CD4-positive, alpha-beta T cell treated with Interferon gamma for 1 hour (primary cell): ENCODE measurements around the gene DNAH3.
"Not testable (repeated sequence)": the region's sequence is repeated elsewhere in the genome, so short reads cannot be mapped to it uniquely, and the experiment has no call there.

Experiments
- DNase-seq: peaks from one replicate; pipeline ENCODE4 v3.0.0-alpha.2; 2020

Gene DNAH3

DNA sequence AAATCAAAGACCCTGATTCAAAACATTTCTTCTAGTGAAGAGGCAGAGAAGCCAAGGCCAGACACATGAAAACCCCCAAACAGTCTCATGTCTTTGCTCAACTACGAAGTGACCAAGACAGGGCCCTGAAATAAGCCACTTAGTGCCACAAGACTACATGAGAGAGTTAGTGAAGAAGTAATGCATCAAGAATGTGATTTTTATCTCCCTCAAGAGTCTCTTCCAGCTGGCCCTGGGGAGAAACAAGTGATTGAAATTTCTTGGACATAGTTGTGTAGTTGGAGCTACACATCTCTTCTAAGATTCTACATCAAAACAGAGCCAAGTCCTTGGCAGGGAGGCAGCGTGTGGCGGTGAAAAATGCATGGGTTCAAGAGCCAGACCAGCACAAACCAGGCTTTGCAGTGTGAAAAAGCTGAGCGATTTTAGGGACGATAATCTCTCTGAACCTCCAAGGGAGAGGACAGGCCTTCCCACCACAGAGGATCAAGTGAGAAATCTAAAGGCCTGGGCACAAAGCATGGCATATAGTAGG, 219.5 kb downstream of the DNAH3 start:
- no peak for DNase-seq

DNA sequence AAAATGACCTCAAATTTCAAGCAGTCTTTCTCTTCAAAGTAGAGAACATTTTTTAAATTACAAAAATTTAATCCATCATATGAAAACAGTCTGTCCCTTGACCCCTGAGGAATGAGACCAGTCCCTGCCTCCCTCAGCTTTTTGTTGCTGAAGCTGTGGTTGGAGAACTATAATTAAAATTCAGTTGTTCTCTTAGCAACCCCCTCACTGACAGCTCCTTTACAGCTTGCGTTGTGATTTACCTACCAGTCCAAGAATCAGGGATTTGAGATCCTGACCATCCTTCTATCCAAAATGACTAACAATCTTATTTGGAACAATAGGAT, 220.3 kb downstream of the DNAH3 start:
- DNase-seq: no peak

DNA sequence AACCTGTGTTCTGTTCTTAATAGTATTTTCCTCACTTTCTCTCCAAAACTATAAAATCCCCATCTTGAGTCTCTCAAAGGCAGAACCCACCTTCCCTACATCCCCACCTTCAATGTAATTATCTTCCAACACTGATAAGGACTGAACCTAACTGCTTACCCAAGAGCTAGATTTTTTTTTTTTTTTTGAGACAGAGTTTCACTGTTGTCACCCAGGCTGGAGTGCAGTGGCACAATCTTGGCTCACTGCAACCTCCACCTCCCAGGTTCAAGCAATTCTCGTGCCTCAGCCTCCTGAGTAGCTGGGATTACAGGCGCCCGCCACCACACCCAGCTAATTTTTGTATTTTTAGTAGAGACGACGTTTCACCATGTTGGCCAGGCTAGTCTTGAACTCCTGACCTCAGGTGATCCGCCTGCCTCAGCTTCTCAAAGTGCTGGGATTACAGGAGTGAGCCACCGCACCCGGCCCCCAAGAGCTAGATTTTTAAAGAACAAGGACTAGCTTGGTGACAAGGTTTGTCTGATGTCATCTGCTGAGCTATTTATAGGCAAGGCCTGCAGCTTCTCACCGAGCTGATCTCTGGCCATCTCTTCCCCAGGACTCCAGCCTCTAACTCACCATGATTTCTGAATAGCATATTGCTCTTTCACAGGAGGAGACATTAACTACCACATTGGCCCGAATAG, 220.8 kb downstream of the DNAH3 start:
- DNase-seq: not testable (repeated sequence)

DNA sequence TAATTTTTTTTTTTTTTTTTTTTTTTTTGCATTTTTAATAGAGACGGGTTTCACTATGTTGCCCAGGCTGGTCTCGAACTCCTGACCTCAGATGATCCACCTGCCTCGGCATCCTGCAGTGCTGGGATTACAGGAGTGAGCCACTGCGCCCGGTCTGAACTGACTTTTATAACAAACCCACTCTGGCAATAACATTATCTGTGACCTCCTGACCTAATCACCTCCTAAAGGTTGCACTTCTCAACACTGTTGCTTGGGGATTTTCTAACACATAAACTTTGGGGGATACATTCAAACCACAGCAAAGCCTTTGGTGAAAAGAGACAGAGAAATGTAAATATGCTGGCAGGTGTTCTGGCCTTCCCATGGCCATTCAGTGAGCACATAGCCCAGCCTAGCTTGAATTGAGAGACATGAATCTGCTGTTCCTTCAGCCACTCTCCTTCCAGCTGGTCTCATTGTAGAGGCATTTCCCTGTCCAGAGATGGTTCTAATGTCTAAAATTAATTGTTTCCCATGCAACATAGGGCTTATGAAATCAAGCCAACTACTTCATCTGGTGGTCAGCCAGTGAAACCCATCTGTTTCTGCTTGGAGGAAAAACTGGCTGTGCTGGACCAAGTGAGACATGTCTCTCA, 221.8 kb downstream of the DNAH3 start:
- no peak for DNase-seq

DNA sequence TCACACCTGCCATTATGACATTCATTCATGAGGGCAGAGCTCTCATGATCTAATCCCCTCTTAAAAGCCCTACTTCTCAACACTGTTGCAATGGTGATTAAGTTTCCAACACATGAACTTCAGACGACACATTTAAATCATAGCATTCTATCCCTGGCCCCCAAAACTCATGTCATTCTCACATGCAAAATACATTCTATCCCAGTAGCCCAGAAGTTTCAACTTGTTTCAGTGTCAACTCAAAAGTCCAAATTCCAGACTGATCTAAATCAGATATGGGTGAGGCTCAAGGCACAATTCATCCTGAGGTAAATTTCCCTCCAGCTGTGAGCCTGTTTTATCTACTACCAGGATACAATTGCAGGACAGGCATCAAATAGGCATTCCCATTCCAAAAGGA, 224.9 kb downstream of the DNAH3 start:
- no peak for DNase-seq

DNA sequence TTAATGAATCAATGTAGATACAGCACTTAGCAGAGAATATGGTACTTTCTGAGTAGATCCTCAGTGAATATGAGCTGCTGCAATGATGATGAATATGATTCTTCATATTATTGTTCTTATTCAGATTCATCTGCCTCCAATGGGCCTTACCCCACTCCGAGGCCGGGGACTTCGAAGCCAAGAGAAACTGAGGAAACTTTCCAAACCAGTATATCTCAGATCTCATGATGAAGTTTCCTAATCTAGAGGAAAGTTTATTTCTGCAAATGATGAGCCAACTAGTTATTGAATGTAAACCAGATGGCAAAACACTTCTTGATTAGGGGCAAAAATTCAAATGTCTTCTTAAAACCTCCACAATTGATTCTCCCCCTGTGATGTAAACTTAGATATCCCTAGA, 226.8 kb downstream of the DNAH3 start:
- DNase-seq: no peak

DNA sequence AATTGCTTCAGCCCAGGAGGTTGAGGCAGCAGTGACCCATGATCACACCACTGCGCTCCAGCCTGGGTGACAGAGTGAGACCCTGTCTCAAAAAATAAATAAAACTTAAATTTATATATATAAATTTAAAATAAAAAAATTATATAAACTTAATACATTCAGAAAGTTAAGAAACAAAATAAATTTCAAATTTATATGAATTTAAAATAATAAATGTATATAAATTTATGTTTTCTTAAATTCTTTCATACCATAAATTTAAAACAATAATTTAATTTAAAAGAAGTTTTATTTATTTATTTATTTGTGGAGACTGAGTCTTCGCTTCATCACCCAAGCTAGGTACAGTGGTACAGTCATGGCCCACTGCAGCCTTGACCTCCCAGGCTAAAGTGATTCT, 229.8 kb downstream of the DNAH3 start:
- no peak for DNase-seq

DNA sequence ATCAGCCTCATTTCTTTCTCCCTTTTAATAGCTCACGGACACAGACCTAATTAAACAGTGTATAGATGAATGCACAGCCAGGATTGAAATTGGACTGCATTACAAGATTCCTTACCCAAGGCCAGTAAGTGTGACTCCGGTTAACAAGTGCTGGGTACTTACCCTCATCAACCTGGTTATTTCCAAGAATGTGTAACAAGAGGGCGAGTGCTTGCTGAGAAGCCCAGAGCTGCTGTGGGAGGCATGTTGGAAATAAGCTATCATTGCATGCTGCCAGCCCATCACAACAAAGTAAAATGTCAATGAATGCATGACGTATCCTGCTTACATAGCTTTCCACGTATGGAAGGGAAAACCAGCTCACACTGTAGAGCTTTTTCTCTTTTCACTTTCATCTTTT, 230.6 kb downstream of the DNAH3 start:
- DNase-seq: no peak

DNA sequence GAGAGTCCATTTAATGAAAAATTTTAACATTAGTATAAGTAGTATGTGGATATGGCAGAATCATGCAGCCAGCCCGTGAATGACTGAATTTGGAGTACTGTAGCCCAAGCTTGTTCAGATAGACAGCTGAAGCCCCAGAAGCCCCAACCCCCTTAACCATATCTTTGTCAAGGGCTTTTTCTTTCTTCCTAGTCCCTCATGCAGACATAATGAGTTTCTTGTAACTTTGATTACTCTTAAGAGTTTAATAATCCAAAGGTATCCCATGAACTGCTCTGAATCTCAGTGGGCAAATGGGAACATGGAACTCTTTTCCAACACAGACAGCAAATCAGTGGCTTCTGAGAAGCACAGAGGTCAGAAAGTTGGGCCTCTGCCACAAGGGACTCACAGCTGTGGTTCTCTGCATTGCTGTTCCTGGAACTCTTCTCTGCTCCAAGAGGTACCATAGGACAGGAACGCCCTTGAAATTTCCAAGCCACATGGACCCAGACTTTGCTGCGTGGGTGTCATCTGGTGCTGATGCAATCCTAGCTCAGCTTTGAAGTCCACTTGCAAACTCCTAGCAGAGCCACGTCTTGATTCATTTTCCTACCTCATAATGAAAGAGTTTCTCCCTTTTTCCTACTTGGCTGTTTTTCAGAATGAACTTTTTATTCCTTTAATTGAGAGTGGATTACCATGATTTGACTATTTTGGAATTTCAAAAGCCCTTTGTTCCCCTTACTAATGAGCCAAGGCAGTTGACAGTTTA, 232.0 kb downstream of the DNAH3 start:
- DNase-seq: no peak

DNA sequence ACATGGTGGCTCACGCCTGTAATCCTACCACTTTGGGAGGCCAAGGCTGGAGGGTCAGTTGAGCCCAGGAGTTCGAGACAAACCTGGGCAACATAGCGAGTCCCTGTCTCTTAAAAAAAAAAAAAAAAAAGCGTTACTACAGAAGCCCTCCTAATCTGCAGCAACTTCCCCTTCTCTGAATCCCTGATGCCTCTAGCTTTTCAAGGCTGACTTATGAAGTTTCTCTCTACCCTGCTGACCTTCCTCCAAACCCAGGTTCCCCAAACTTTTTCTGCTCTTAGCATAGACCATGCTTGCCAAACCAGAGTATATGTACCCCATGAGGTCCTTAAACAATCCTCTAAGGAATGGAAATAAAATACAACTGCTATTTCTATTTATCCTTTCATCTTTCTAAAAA, 233.7 kb downstream of the DNAH3 start:
- DNase-seq: no peak

DNA sequence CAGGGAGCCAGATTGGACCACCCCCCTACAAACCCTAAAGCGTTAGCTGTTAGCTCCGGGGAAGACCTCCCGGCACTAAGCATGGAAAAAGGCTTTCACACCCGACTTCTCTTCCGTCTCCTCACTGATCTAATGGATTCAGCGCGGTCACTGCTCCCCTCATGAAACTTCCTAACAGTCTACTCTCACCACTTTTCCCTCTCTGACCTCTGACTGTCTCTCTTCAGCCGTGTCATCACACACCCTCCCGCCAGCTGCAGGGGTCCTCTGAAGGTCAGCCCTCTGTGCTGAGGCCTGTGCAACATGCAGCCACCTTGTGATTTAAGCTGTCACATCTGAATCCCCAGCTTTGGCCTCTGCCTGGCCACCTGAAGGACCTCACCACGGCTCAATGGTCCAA, 234.4 kb downstream of the DNAH3 start:
- no peak for DNase-seq

DNA sequence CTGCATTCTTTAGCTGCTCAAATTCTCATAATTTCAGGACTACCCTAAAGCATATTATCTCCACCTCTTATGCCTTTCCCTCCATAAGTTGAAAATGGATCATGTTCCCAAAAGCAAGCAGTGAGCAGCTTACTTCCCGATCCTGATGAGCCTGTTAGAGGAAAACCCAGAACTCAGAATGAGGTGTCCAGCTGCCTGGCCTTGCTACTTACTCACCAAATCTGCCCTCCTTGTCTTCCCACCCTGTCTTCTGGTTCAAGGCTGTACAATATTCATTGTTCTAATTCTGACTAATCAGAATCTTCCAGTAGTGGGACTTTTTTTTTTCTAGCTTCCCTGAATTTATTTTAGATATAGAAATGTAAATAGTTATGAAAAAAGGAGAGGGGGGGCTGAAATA, 239.3 kb downstream of the DNAH3 start:
- DNase-seq: no peak

DNA sequence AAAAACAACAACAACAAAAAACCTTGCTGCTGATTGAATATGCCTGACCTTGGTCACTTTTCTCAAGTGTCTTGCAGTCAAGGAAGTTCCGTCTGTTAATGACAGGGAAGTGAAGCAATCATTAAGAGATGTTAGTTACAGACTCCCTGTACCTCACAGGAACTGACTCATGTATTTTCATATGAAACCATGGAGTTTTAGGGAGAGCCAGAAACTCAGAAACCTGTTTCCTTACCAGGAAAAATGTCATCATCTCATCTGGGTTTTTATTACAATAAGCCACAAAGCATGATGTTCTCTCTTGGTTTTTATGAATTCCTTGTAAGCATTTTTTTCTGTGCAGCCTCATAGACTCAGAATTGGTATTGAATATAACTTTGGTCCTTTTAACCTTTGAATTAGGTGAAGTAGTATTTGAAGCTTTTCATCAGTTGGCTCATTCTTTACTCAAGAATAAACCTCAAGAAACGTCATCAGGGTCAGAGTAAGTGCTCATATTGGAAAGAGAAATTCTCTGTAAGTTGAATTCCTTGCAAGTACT, 239.8 kb downstream of the DNAH3 start:
- no peak for DNase-seq

DNA sequence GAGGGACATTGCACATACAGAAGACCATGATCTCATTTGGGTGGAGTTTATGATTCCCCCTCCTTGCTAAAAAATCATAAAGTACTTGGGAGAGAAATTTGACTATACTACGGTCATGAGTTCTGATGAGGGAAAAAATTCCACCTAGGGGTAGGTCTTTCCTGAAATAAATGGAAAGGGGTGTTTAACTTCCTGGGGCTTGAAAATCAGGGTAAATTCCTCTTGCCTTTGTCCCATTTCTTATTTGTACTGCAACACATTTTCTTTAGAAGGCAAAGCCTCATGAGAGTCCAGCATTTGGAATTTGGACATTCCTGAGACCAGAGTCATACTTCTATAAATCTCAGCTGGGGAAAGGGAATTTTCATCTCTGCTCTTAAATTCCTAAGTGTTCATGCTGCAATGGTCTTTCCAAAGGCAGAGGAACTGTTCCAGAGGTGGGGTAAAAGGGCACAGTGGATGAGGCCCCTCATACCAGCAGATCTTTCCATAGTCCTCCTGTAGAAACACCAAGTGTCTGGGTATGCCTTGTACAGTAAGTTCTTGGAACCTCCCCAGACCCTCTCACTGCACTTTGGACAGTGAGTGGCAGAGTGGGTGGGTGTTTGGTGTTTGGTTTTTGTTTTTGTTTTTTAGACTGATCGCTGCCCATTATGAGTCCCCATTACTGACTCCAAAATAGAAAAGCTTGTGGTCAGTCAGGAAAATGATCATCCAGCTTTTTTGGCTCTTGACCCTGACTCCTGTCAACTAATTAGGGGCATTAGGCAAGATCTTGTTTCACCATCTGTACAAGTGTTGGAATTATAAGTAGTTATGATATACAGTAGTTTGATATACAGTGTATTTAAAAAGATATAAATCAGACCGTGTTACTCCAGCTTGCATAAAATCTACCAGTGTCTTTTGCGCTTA, 244.0 kb downstream of the DNAH3 start:
- DNase-seq: no peak

DNA sequence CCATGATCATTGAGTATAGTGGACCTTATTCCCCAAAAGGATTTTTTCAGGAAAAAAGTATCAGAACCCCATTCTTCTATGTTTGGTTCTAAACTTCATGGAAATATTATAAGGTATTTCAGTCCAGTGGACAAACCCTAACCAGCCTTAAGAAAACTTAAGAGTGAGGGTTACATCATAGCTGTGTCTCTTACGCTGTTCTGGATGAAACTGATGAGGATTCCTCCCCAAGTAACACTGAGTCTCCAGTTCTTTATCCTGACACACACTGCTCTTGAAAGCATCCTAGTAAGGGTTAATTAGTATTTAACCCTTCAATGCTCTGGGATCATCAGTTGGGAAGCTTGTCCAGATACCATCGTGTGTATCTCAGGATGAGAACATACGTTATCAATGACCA, 245.1 kb downstream of the DNAH3 start:
- no peak for DNase-seq

DNA sequence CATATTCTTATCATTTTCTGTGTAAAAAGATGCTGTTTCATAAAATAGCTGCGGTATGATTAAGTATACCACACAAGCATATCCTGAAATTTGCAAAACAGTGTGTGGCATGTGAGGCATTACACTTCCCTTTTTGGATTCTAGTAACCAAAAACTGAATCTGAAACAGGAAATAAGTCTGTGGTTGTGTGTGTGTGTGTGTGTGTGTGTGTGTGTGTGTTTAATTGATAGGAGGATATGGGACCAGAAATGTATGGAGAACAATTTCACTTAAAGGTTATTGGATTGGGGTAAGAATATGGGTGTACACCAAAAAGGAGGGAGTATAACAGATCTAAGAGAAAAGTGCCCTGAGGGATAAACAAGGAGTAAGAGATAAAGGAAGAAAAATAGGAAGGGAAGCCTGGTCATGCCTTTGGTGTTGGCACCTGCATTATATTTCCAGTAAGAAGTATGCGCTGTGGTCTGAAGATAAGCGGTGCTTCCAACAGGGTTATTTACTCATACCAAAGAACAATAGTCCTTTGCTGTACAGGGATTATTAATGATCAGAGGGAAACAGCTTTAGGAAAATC, 246.1 kb downstream of the DNAH3 start:
- DNase-seq: peak; percentile 30

DNA sequence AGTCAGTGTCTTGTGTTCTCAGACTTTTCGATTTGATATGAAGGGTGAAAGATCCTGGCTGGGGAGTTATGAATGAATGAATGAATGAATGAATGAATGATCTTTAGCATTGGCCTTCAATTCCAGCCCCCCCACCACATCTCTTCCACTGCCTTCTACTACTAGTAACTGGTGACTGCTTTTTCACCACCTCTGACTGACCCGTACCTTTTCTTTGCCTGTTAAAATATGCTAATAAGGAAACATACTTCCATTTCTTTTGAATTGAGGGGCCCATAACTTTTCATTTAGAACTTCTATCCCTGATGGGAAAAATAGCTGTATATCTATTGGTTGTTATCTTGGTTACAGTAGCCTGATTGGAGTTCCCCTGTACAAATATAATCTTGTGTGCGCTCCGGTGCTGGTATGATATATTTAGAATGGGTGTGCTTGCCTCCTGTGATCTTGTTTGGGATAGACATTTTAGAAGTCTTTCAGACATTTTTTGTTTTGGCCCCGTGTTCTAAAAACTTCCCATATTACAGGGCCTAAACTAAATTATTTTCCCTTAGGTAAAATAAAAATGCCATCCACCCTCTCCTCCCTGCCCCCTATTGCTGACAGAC, 246.6 kb downstream of the DNAH3 start:
- DNase-seq: no peak

DNA sequence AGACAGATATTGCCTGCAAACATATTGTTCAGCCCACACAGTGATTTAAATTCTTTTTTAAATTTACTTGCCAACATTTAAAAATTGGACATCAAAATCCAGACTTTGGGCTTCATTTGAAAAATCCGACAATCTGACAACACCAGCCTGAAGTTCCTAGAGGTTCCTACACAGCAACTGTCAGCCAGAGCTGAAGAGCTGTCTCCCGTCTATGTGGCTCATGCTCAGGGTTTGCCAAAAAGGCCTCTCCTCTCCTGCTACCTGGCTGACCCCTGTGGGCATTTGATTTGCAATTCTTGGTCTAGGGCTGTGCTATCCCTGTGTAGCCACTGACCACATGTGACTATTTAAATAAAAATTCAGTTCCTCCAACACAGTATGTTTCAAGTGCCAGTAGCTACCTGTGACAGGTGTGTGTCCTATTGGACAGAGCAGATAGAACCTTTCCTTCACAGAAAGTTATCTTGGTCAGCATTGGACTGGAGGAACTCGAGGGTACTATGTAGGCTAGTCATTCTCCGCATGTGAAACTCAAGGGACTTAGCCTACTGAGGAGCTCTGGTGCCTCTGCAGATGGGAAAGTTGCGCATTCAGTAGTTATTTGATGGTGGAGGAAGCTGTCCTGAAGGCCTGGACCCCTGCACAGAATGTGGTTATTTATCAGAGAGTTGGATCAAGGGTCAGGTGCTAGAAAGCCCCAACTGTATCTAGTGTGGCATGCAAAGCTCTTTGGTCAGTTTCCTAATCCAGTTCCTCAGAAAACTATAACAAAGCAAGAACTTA, 247.3 kb downstream of the DNAH3 start:
- DNase-seq: no peak

DNA sequence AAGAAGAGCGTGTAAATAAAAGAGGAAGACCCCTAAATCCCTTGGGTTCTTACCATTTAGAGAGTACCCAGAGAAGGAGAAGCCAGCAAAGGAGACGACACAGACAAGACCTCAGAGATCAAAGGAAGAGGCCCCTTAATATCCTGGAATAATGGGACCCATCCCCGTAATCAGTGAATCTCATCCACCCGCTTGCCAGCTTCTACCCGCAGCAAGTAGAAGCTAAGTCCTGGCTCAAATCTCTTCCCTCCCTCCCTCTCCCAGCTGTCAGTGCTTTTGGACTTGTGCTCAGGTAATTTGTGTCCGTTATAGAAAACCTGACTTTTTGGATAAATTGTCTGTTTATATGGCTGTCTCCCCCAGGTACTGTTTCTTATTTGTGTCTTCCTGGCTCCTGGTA, 248.2 kb downstream of the DNAH3 start:
- DNase-seq: no peak

DNA sequence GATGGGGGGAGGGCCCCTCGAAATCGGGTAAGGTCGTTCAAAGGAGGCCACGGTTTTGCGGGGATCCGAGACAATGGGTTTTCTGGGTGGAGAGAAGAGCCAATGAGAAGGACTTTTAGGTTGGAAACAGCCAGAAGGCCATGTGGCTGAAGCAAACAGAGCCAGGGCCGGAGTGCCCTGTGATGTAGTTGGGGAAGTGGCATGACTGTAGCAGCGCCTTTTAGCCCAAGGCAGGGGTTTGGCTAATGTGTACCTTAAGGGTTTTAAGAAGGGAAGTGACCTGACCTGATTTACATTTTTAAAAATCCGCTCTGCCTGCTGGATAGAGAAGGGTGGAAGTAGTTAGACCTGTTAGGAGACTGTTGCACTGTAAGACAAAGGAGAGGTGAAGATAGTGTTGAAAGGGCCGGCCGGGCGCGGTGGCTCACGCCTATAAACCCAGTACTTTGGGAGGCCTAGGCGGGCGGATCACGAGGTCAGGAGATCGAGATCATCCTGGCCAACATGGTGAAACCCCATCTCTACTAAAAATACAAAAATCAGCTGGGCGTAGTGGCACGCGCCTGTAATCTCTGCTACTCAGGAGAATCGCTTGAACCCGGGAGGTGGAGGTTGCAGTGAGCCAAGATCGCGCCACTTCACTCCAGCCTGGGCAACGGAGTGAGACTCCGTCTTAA, 249.1 kb downstream of the DNAH3 start:
- DNase-seq: peak; percentile 65

DNA sequence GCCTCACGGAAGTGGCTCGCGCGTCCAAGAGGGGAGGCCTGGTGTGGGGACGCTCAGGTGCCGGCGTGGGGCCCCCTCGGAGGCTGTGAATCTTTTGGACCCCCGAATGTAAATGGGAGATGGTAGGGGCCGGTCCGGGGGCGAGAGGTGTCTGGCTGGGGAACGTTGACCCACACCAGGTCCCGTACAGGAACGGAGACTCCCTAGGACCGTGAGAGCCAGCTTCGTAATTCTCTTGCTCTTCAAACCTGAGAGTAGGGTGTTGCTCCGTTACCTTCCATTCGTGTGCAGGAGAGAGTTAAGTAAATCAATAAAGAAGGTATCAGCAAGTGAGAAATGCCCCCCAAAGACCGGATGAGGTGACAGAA, 249.6 kb downstream of the DNAH3 start:
- no peak for DNase-seq
